ENCODE results near the gene TRPM5.

TRPM5 gene

GRCh38 chr11:2402890-2403645 is 41.2 kb downstream of the TRPM5 start:
- TF ChIP-seq CTCF (IDR thresholded peaks at IDR 0.05; ENCODE audit: low read depth, low read length) = no peak
- H3K4me3 ChIP-seq (ENCODE audit: low read depth, low read length) = no peak overlapping the region

- TF ChIP-seq CTCF (IDR thresholded peaks at IDR 0.05; ENCODE audit: low read depth, low read length) = no peak
Measured at GRCh38 chr11:2402106-2402505, 42.2 kb downstream of the TRPM5 start.

GRCh38 chr11:2401436-2401984 is 42.8 kb downstream of the TRPM5 start:
- TF ChIP-seq CTCF (IDR thresholded peaks at IDR 0.05; ENCODE audit: low read depth, low read length) = no peak
- peak overlapping the region; percentile 100 for H3K4me3 ChIP-seq (ENCODE audit: low read depth, low read length)

More at GRCh38 chr11:2402106-2402505, 42.2 kb downstream of the TRPM5 start:
- H3K4me3 ChIP-seq (ENCODE audit: low read depth, low read length) = peak overlapping the region; percentile 100

GRCh38 chr11:2400762-2401435 is 43.4 kb downstream of the TRPM5 start:
- peak overlapping the region; percentile 100 for H3K4me3 ChIP-seq (ENCODE audit: low read depth, low read length)
- TF ChIP-seq CTCF (IDR thresholded peaks at IDR 0.05; ENCODE audit: low read depth, low read length) = no peak

GRCh38 chr11:2400069-2400761 is 44.1 kb downstream of the TRPM5 start, which contains the start of gene TSSC4:
Gene TSSC4 (plus strand): TSS chr11:2400750. CDS start chr11:2402634, 1,884 bp downstream.
- peak; percentile 88 for TF ChIP-seq CTCF (IDR thresholded peaks at IDR 0.05; ENCODE audit: low read depth, low read length)
- H3K4me3 ChIP-seq (ENCODE audit: low read depth, low read length) = peak within 1 kb of the TSS; percentile 100

- H3K4me3 ChIP-seq (ENCODE audit: low read depth, low read length) = peak overlapping the region; percentile 59
- no peak for TF ChIP-seq CTCF (IDR thresholded peaks at IDR 0.05; ENCODE audit: low read depth, low read length)
Measured at GRCh38 chr11:2399488-2400068, 44.7 kb downstream of the TRPM5 start.
